HG02642 (cell line): Measurements from ENCODE around the gene FBXW9.
A peak's percentile ranks its signal among the peaks of the same experiment; 100 is the strongest.
"Not testable (repeated sequence)": the region's sequence is repeated elsewhere in the genome, so short reads cannot be mapped to it uniquely, and the experiment has no call there.

Experiments used
- ATAC-seq: cut with Tn5 transposase; IDR thresholded peaks from one replicate; pipeline ENCODE4 v1.9.1; 2021; ENCODE audit warnings: mild to moderate bottlenecking; ENCODE audit not compliant: unreplicated experiment, poor library complexity

FBXW9 gene

GRCh38 chr19:12660980-12661379 lies 35.5 kb downstream of the FBXW9 start:
- no peak for ATAC-seq

GRCh38 chr19:12657966-12658365 lies 38.5 kb downstream of the FBXW9 start:
- no peak for ATAC-seq

- ATAC-seq, result no peak
These were observed 39.4 kb downstream of the FBXW9 start for GRCh38 chr19:12656899-12657571.

GRCh38 chr19:12655546-12655945 lies 40.9 kb downstream of the FBXW9 start:
- ATAC-seq, result no peak

- ATAC-seq, result no peak
These were observed 44.2 kb downstream of the FBXW9 start for GRCh38 chr19:12652219-12652618.

- no peak for ATAC-seq
These were observed 46.5 kb downstream of the FBXW9 start for GRCh38 chr19:12649941-12650340.

GRCh38 chr19:12648088-12648487 lies 48.3 kb downstream of the FBXW9 start:
- ATAC-seq, result no peak

- ATAC-seq, result no peak
These were observed 48.9 kb downstream of the FBXW9 start for GRCh38 chr19:12647490-12648071.

- no peak for ATAC-seq
These were observed 49.4 kb downstream of the FBXW9 start for GRCh38 chr19:12647047-12647446.

- no peak for ATAC-seq
These were observed 49.9 kb downstream of the FBXW9 start for GRCh38 chr19:12646551-12646950.

GRCh38 chr19:12643716-12644115 lies 52.7 kb downstream of the FBXW9 start:
- ATAC-seq, result not testable (repeated sequence)

GRCh38 chr19:12642506-12642905 lies 53.9 kb downstream of the FBXW9 start:
- ATAC-seq, result no peak

- no peak for ATAC-seq
These were observed 55.0 kb downstream of the FBXW9 start for GRCh38 chr19:12641456-12641855.

- ATAC-seq, result peak; percentile 78
These were observed 56.4 kb downstream of the FBXW9 start for GRCh38 chr19:12639901-12640613.
